Liver (tissue), 9 donors: ENCODE results near the gene PWWP2B. TPM values are rescaled to one million over a fixed set of nuclear protein-coding genes. Genes with fewer than 3 reads are reported as not detected.

Experiments
- DNase-seq: peaks from one replicate; pipeline ENCODE4 v3.0.0-alpha.2; 2017; ENCODE audit warnings: low spot score
- H3K27ac ChIP-seq, 2 donors: one replicate each; pipeline ENCODE4 v1.7.0; 2013; ENCODE audit warnings: inconsistent platforms in 2 of 2, low read length in 2 of 2, control low read depth in 1 of 2, low read depth in 1 of 2, mild to moderate bottlenecking in 1 of 2
- H3K27me3 ChIP-seq, 4 donors: one replicate each; pipeline versions ENCODE4 v1.6.1 to v1.7.0; 2013; ENCODE audit warnings: low read length in 3 of 4, inconsistent platforms in 1 of 4, mild to moderate bottlenecking in 1 of 4, moderate library complexity in 1 of 4; ENCODE audit not compliant: control insufficient read depth in 4 of 4, insufficient read depth in 4 of 4
- H3K36me3 ChIP-seq, 4 donors: one replicate each; pipeline versions ENCODE4 v1.6.1 to v1.7.0; 2013; ENCODE audit warnings: low read length in 3 of 4, mild to moderate bottlenecking in 3 of 4, low read depth in 1 of 4, moderate library complexity in 1 of 4; ENCODE audit not compliant: control insufficient read depth in 4 of 4, insufficient read depth in 3 of 4
- H3K4me1 ChIP-seq, 4 donors: one replicate each; pipeline versions ENCODE4 v1.6.1 to v1.7.0; 2013; ENCODE audit warnings: low read length in 3 of 4, mild to moderate bottlenecking in 3 of 4, moderate library complexity in 1 of 4; ENCODE audit not compliant: control insufficient read depth in 4 of 4, insufficient read depth in 4 of 4
- H3K4me3 ChIP-seq, 3 donors: one replicate each; pipeline versions ENCODE4 v1.6.1 to v1.7.0; 2013; ENCODE audit warnings: low read length in 3 of 3, control low read depth in 1 of 3, low read depth in 1 of 3, mild to moderate bottlenecking in 1 of 3
- H3K9ac ChIP-seq, 2 donors: one replicate each; pipeline ENCODE4 v1.7.0; 2013; ENCODE audit warnings: low read length in 2 of 2, mild to moderate bottlenecking in 2 of 2, moderate library complexity in 2 of 2, control low read depth in 1 of 2, low read depth in 1 of 2
- H3K9me3 ChIP-seq, 4 donors: one replicate each; pipeline versions ENCODE4 v1.6.1 to v1.7.0; 2013; ENCODE audit warnings: low read length in 3 of 4; ENCODE audit not compliant: control insufficient read depth in 4 of 4
- EGR1 ChIP-seq, 2 donors: IDR thresholded peaks; 2 replicates each; pipeline ENCODE4 v1.6.1; 2016 to 2018; ENCODE audit warnings: antibody characterized with exemption in 2 of 2, low read depth in 2 of 2
- FOXA1 ChIP-seq: IDR thresholded peaks from 2 replicates; pipeline ENCODE4 v1.6.1; 2016; ENCODE audit warnings: antibody characterized with exemption
- FOXA2 ChIP-seq: IDR thresholded peaks from 2 replicates; pipeline ENCODE4 v1.6.1; 2016; ENCODE audit warnings: antibody characterized with exemption
- GABPA ChIP-seq, 2 donors: IDR thresholded peaks in 1 of 2; conservative IDR thresholded peaks in 1 of 2; 2 replicates each; pipeline ENCODE4 v1.6.1; 2016; ENCODE audit warnings: antibody characterized with exemption in 2 of 2, mild to moderate bottlenecking in 1 of 2, moderate library complexity in 1 of 2
- HNF4A ChIP-seq, 2 donors: conservative IDR thresholded peaks; 2 replicates each; pipeline ENCODE4 v1.6.1; 2016; ENCODE audit warnings: antibody characterized with exemption in 2 of 2, mild to moderate bottlenecking in 2 of 2
- HNF4G ChIP-seq: IDR thresholded peaks from 2 replicates; pipeline ENCODE4 v1.6.1; 2016; ENCODE audit warnings: antibody characterized with exemption
- JUND ChIP-seq, 2 donors: IDR thresholded peaks; 2 replicates each; pipeline ENCODE4 v1.6.1; 2016; ENCODE audit warnings: antibody characterized with exemption in 2 of 2
- NR2F2 ChIP-seq: IDR thresholded peaks from 2 replicates; pipeline ENCODE4 v1.6.1; 2016; ENCODE audit warnings: antibody characterized with exemption
- RAD21 ChIP-seq, 2 donors: IDR thresholded peaks; 2 replicates each; pipeline ENCODE4 v1.6.1; 2016; ENCODE audit warnings: antibody characterized with exemption in 2 of 2, mild to moderate bottlenecking in 2 of 2
- SP1 ChIP-seq: IDR thresholded peaks from 2 replicates; pipeline ENCODE4 v1.6.1; 2018; ENCODE audit warnings: antibody characterized with exemption, mild to moderate bottlenecking
- TAF1 ChIP-seq: conservative IDR thresholded peaks from 2 replicates; pipeline ENCODE4 v1.6.1; 2016; ENCODE audit warnings: antibody characterized with exemption, mild to moderate bottlenecking
- WGBS: extraction: QIAGEN DNeasy Blood & Tissue Kit; methylation state at CpG from one replicate; pipeline ENCODE4 v1.1.7; 2013; 5-methylcytosine and 5-hydroxymethylcytosine counted together
- polyA plus RNA-seq, 2 donors: library from polyadenylated mRNA; stranded (reverse) in 1 of 2; unstranded in 1 of 2; fragments of 200-250 nt in 1 of 2; fragments of >200 nt in 1 of 2; fragmentation: Nextera tagmentation in 1 of 2; extraction: Ambion mirVana in 1 of 2; gene quantifications; one replicate each; pipeline versions ENCODE4 v1.2.1 to v1.2.3, GENCODE V29; 2013 to 2015
- total RNA-seq, 2 donors: library from RNA; depleted of rRNA; stranded (reverse); fragments of >200 nt; gene quantifications; one replicate each; pipeline ENCODE4 v1.2.3, GENCODE V29; 2014
- TF ChIP-seq, protein P1 (sequence below): fragments of 150-350 bp; IDR thresholded peaks from 2 replicates; pipeline ENCODE4 v1.5.1; 2017; ENCODE audit warnings: improper control_type of control experiment, low read depth, low read length; ENCODE audit not compliant: missing input control
- TF ChIP-seq, protein P2 (sequence below): IDR thresholded peaks from 2 replicates; pipeline ENCODE4 v1.6.1; 2016; ENCODE audit warnings: antibody characterized with exemption, mild to moderate bottlenecking
- TF ChIP-seq, protein P3 (sequence below): IDR thresholded peaks from 2 replicates; pipeline ENCODE4 v1.6.1; 2016; ENCODE audit warnings: antibody characterized with exemption
- TF ChIP-seq, protein P4 (sequence below): IDR thresholded peaks from 2 replicates; pipeline ENCODE4 v1.6.1; 2016; ENCODE audit warnings: antibody characterized with exemption
- donor health status: healthy.
- donor health status: healthy.
- donor health status: healthy.
- donor health status: healthy.
- donor health status: healthy.

PWWP2B gene
- total and polyA plus RNA-seq, 4 donors: 0.75 to 4.2 (median 3.6) TPM

DNA sequence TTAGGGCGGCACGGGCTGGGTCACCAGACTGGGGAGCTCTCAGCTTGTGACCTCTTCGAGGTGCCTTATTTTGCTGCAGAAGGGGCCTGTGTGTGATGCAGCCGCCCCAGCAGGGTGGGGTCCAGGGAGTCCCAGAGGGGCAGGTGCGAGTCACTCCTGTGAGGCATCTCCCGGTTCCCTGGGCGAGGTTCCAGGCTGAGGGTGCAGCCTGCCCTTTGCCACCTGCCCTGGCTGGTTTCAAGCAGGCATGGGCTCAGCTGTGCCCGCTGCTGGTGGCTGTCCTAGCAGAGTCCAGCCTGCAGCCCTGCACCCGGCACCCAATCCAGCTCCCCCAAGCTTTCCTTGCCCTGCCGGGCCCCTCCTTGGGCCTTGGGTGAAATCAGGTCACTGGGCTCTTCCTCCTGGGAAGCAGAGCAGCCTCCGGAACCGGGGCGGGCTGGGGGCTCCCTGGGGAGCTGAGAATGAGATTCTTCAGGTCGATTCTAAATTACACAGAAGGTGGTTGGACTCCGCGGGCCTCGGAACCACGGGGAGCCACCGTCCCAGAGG, 64.8 kb downstream of the PWWP2B start:
- H3K9ac ChIP-seq: no peak overlapping the region
- DNase-seq: no peak
- peaks cover 0 to 15% (median 11%) of the 10 kb centered on the region in 4 donors for H3K4me1 ChIP-seq
- no peak overlapping the region for H3K4me3 ChIP-seq
- H3K36me3 ChIP-seq: no peaks in the 10 kb centered on the region
- H3K27me3 ChIP-seq: no peaks in the 10 kb centered on the region
- no peak overlapping the region for H3K27ac ChIP-seq
- WGBS: 73% methylated on average over 19 of the region's 19 CpGs
- TF ChIP-seq, protein P1, sequence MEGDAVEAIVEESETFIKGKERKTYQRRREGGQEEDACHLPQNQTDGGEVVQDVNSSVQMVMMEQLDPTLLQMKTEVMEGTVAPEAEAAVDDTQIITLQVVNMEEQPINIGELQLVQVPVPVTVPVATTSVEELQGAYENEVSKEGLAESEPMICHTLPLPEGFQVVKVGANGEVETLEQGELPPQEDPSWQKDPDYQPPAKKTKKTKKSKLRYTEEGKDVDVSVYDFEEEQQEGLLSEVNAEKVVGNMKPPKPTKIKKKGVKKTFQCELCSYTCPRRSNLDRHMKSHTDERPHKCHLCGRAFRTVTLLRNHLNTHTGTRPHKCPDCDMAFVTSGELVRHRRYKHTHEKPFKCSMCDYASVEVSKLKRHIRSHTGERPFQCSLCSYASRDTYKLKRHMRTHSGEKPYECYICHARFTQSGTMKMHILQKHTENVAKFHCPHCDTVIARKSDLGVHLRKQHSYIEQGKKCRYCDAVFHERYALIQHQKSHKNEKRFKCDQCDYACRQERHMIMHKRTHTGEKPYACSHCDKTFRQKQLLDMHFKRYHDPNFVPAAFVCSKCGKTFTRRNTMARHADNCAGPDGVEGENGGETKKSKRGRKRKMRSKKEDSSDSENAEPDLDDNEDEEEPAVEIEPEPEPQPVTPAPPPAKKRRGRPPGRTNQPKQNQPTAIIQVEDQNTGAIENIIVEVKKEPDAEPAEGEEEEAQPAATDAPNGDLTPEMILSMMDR: no peak
- TF ChIP-seq, protein P2, sequence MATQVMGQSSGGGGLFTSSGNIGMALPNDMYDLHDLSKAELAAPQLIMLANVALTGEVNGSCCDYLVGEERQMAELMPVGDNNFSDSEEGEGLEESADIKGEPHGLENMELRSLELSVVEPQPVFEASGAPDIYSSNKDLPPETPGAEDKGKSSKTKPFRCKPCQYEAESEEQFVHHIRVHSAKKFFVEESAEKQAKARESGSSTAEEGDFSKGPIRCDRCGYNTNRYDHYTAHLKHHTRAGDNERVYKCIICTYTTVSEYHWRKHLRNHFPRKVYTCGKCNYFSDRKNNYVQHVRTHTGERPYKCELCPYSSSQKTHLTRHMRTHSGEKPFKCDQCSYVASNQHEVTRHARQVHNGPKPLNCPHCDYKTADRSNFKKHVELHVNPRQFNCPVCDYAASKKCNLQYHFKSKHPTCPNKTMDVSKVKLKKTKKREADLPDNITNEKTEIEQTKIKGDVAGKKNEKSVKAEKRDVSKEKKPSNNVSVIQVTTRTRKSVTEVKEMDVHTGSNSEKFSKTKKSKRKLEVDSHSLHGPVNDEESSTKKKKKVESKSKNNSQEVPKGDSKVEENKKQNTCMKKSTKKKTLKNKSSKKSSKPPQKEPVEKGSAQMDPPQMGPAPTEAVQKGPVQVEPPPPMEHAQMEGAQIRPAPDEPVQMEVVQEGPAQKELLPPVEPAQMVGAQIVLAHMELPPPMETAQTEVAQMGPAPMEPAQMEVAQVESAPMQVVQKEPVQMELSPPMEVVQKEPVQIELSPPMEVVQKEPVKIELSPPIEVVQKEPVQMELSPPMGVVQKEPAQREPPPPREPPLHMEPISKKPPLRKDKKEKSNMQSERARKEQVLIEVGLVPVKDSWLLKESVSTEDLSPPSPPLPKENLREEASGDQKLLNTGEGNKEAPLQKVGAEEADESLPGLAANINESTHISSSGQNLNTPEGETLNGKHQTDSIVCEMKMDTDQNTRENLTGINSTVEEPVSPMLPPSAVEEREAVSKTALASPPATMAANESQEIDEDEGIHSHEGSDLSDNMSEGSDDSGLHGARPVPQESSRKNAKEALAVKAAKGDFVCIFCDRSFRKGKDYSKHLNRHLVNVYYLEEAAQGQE: no peak
- TF ChIP-seq FOXA1: no peak
- H3K9me3 ChIP-seq: no peaks in the 10 kb centered on the region

DNA sequence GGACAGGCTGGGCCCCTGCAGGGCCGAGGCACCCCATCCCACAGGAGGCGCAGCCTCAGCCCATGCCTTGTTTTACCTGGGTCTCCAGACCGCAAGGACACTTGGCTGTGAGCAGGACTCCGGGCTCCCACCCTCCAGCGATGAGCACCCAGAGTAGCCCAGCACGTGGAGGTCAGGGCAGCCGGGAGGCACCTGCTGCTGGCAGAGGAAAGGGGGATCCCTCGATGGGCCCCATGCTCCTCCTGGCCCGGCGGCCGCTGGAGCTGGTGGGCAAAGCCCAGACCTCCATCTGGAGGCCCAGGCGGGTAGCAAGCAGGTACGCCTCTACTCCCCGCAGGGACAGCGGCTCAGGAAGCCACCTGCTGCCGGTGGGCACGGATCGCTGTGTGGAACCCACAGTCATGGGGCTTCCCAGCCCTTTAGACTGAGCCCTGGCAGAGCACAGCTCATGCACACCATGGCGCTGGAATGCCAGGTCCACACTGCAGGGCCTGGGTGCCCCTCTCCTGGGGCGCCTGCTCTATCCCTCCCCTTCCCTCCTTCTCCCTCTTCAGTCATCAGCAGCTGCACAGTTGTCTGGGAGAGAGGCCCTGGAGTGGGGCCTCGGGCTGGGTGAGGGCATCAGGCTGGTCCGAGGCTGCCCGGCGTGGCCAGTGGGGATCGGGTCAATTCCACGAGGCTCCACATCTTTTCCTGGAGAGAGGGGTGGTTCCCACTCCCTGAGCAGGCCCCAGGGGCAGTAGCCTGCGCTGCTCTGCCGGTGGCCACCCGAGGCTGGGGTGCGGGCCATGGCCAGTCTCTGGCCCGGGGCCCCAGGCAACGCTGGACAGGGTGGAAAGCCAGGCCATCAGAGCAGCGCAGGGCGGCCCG, 65.7 kb downstream of the PWWP2B start:
- no peak overlapping the region for H3K27ac ChIP-seq

More for the DNA sequence above, 65.7 kb downstream of the PWWP2B start:
- Histone ChIP-seq H3K4me3 (no peak overlapping the region), H3K4me1 (peaks cover 0 to 15% (median 11%) of the 10 kb centered on the region in 4 donors), H3K9me3 (no peaks in the 10 kb centered on the region), H3K9ac (no peak overlapping the region), H3K36me3 (no peaks in the 10 kb centered on the region), H3K27me3 (no peaks in the 10 kb centered on the region)
- TF ChIP-seq FOXA1 (no peak), NR2F2 (no peak), HNF4G (no peak), RAD21 (IDR thresholded peaks at IDR 0.05) (no peak), SP1 (no peak), FOXA2 (no peak), TAF1 (no peak), EGR1 (IDR thresholded peaks at IDR 0.05; ENCODE audit: low read depth in 2 of 2) (no peak), JUND (IDR thresholded peaks at IDR 0.05) (no peak), GABPA (IDR thresholded peaks at IDR 0.05 in 1 of 2, conservative IDR thresholded peaks at IDR 0.05 in 1 of 2) (no peak), HNF4A (conservative IDR thresholded peaks at IDR 0.05) (no peak)
- TF ChIP-seq, protein P3, sequence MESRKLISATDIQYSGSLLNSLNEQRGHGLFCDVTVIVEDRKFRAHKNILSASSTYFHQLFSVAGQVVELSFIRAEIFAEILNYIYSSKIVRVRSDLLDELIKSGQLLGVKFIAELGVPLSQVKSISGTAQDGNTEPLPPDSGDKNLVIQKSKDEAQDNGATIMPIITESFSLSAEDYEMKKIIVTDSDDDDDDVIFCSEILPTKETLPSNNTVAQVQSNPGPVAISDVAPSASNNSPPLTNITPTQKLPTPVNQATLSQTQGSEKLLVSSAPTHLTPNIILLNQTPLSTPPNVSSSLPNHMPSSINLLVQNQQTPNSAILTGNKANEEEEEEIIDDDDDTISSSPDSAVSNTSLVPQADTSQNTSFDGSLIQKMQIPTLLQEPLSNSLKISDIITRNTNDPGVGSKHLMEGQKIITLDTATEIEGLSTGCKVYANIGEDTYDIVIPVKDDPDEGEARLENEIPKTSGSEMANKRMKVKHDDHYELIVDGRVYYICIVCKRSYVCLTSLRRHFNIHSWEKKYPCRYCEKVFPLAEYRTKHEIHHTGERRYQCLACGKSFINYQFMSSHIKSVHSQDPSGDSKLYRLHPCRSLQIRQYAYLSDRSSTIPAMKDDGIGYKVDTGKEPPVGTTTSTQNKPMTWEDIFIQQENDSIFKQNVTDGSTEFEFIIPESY: no peak
- TF ChIP-seq, protein P2: no peak
- TF ChIP-seq, protein P1: no peak
- TF ChIP-seq, protein P4, sequence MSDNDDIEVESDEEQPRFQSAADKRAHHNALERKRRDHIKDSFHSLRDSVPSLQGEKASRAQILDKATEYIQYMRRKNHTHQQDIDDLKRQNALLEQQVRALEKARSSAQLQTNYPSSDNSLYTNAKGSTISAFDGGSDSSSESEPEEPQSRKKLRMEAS: no peak
- DNase-seq: no peak
- WGBS: 94% methylated on average over 35 of the region's 35 CpGs
